ENCODE measurements around the gene TUBA4B.
"Not testable (repeated sequence)": the region's sequence is repeated elsewhere in the genome, so short reads cannot be mapped to it uniquely, and the experiment has no call there.

Gene TUBA4B

GRCh38 chr2:219286436-219287115 is 33.5 kb downstream of the TUBA4B start:
- H3K36me3 ChIP-seq (ENCODE audit: low read depth): peaks cover 22% of the 10 kb centered on the region
- H3K27me3 ChIP-seq (ENCODE audit: insufficient read depth, poor library complexity, severe bottlenecking): no peaks in the 10 kb centered on the region
- peak overlapping the region; percentile 79 for H3K27ac ChIP-seq (ENCODE audit: poor library complexity, severe bottlenecking)
- peaks cover 27% of the 10 kb centered on the region for H3K4me1 ChIP-seq (ENCODE audit: insufficient read depth, poor library complexity, severe bottlenecking)
- peak; percentile 93 for DNase-seq (ENCODE audit: low spot score)
- peak; percentile 16 for TF ChIP-seq CTCF (IDR thresholded peaks at IDR 0.05; ENCODE audit: poor library complexity, severe bottlenecking)
- H3K4me3 ChIP-seq (ENCODE audit: severe bottlenecking): no peak overlapping the region
- H3K9me3 ChIP-seq (ENCODE audit: severe bottlenecking): no peaks in the 10 kb centered on the region
- peak; percentile 66 for ATAC-seq (ENCODE audit: low read depth)

- not testable (repeated sequence) for DNase-seq (ENCODE audit: low spot score); ATAC-seq (ENCODE audit: low read depth)
Measured at GRCh38 chr2:219287116-219287440, 34.0 kb downstream of the TUBA4B start.

GRCh38 chr2:219287580-219288265 is 34.7 kb downstream of the TUBA4B start:
- no peak for TF ChIP-seq CTCF (IDR thresholded peaks at IDR 0.05; ENCODE audit: poor library complexity, severe bottlenecking)
- DNase-seq (ENCODE audit: low spot score) (no peak), ATAC-seq (ENCODE audit: low read depth) (no peak)
- peaks cover 27% of the 10 kb centered on the region for H3K4me1 ChIP-seq (ENCODE audit: insufficient read depth, poor library complexity, severe bottlenecking)
- H3K36me3 ChIP-seq (ENCODE audit: low read depth): peaks cover 13% of the 10 kb centered on the region
- H3K27me3 ChIP-seq (ENCODE audit: insufficient read depth, poor library complexity, severe bottlenecking): no peaks in the 10 kb centered on the region
- peak overlapping the region; percentile 79 for H3K27ac ChIP-seq (ENCODE audit: poor library complexity, severe bottlenecking)
- H3K9me3 ChIP-seq (ENCODE audit: severe bottlenecking): no peaks in the 10 kb centered on the region
- no peak overlapping the region for H3K4me3 ChIP-seq (ENCODE audit: severe bottlenecking)

More at GRCh38 chr2:219287116-219287440, 34.0 kb downstream of the TUBA4B start:
- H3K4me3 ChIP-seq (ENCODE audit: severe bottlenecking); H3K27me3 ChIP-seq (ENCODE audit: insufficient read depth, poor library complexity, severe bottlenecking); H3K9me3 ChIP-seq (ENCODE audit: severe bottlenecking): not testable (repeated sequence)
- H3K27ac ChIP-seq (ENCODE audit: poor library complexity, severe bottlenecking): peak overlapping the region; percentile 79
- H3K36me3 ChIP-seq (ENCODE audit: low read depth): peaks cover 17% of the 10 kb centered on the region
- peaks cover 27% of the 10 kb centered on the region for H3K4me1 ChIP-seq (ENCODE audit: insufficient read depth, poor library complexity, severe bottlenecking)

GRCh38 chr2:219289195-219289536 is 36.1 kb downstream of the TUBA4B start:
- H3K4me1 ChIP-seq (ENCODE audit: insufficient read depth, poor library complexity, severe bottlenecking): peaks cover 27% of the 10 kb centered on the region
- H3K27ac ChIP-seq (ENCODE audit: poor library complexity, severe bottlenecking): peak overlapping the region; percentile 79
- no peak for ATAC-seq (ENCODE audit: low read depth)

More at GRCh38 chr2:219289195-219289536, 36.1 kb downstream of the TUBA4B start:
- DNase-seq (ENCODE audit: low spot score): no peak
- TF ChIP-seq CTCF (IDR thresholded peaks at IDR 0.05; ENCODE audit: poor library complexity, severe bottlenecking): no peak
- no peaks in the 10 kb centered on the region for H3K9me3 ChIP-seq (ENCODE audit: severe bottlenecking)
- H3K4me3 ChIP-seq (ENCODE audit: severe bottlenecking): no peak overlapping the region
- peaks cover 13% of the 10 kb centered on the region for H3K36me3 ChIP-seq (ENCODE audit: low read depth)
- no peaks in the 10 kb centered on the region for H3K27me3 ChIP-seq (ENCODE audit: insufficient read depth, poor library complexity, severe bottlenecking)

All from RWPE2 (cell line).